Activated CD8-positive, alpha-beta memory T cell treated with anti-CD3 and anti-CD28 coated beads, Interleukin-2, amount 10 ng/mL, durations not matched to agents 7 days and 5 days (primary cell): ENCODE measurements around the gene CELSR1. TPM values are rescaled to one million over a fixed set of nuclear protein-coding genes. Genes with fewer than 3 reads are reported as not detected.

ENCODE experiments used
- ATAC-seq: fragments of 150-1000 bp; cut with Tn5 transposase; one replicate; pipeline ENCODE4 v1.10.0; 2021; ENCODE audit warnings: moderate library complexity
- CTCF ChIA-PET: fragments of 350-600 bp; sonication (Branson Sonifier 250); formaldehyde crosslinking; loops from one replicate; lab custom pipeline; 2021; ENCODE audit warnings: antibody characterized with exemption; lab: Charles Lee
- DNase-seq: peaks from one replicate; pipeline ENCODE4 v3.0.0-alpha.2; 2020
- H3K27ac Mint-ChIP-seq: one replicate; pipeline ENCODE4 v1.8.0; 2021; ENCODE audit warnings: mild to moderate bottlenecking, mixed read lengths
- H3K27me3 Mint-ChIP-seq: one replicate; pipeline ENCODE4 v1.8.0; 2021; ENCODE audit warnings: mixed read lengths
- H3K36me3 Mint-ChIP-seq: one replicate; pipeline ENCODE4 v1.8.0; 2021; ENCODE audit warnings: mild to moderate bottlenecking, mixed read lengths
- H3K4me1 Mint-ChIP-seq: one replicate; pipeline ENCODE4 v1.8.0; 2021; ENCODE audit warnings: mixed read lengths
- H3K4me3 Mint-ChIP-seq: one replicate; pipeline ENCODE4 v1.8.0; 2021; ENCODE audit warnings: mild to moderate bottlenecking, moderate library complexity, mixed read lengths
- H3K9me3 Mint-ChIP-seq: one replicate; pipeline ENCODE4 v1.8.0; 2022; ENCODE audit warnings: low read depth, mixed read lengths
- total RNA-seq, 2 experiments: library from RNA; stranded (reverse); gene quantifications; one replicate each; pipeline ENCODE4 v1.2.3, GENCODE V29; 2021

CELSR1 gene
- total RNA-seq, 2 experiments from 2014 or later, result 0.06 to 0.12 TPM

DNA sequence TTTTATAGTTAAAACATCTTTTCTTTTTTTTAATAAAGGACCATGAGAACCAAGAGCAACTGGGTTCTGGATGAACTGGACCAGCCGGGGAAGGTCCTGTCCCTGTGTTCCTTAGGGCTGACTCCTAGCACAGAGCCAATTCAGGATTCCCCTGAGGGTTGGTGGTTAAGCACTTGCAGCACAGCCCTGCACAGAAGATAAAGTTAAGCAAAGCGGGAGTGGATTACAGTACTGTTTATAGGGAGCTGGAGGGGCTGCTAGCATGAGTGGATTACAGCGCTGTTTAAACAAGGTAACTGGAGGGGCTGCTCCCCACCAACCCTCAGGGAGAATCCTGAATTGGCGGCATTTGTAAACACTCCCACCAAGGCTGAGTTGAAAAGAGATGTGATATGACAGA is 90.6 kb downstream of the CELSR1 start:
- Mint-ChIP-seq H3K27ac (no peak overlapping the region), H3K9me3 (no peaks in the 10 kb centered on the region), H3K36me3 (no peaks in the 10 kb centered on the region), H3K27me3 (no peaks in the 10 kb centered on the region), H3K4me3 (no peak overlapping the region), H3K4me1 (no peaks in the 10 kb centered on the region)
- ATAC-seq (no peak), DNase-seq (no peak)
- CTCF ChIA-PET, result interaction anchor here (0.6 kb wide), 1 partner anchor 465 kb away, joined by 3 read pairs; no protein-coding TSS in a partner anchor

DNA sequence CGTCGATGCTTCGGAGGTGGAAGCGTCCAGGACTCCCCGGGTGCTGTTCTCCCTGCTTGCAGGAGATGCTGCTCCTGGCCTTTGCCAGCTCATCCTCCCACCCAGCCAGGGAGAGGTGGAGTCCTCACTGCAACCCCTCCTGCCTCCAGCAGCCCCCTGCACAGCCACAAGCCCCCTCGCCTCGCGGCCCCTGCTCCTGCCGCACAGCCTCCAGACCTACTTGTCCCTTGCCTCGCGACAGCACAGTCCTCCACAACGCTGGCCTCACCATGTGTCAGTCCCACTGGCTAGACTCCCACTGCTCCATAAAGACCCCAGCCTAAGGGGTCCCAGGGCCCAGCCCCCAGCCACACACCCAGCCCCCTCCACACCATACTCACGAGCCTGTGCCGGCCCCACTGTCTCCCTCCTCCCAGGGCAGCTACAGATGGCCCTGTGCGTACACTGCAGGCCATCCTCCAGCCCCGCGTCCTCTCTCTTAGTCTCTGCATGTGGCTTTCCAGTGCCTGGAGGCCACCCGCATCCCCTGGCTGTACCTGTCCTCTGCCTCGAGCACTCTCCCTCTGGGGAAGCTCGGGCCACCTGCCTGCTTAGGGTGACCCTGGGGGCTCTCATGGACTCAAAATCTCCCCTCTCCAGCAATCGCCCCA is 91.5 kb downstream of the CELSR1 start:
- H3K27ac Mint-ChIP-seq, result no peak overlapping the region
- no peak for ATAC-seq

DNA sequence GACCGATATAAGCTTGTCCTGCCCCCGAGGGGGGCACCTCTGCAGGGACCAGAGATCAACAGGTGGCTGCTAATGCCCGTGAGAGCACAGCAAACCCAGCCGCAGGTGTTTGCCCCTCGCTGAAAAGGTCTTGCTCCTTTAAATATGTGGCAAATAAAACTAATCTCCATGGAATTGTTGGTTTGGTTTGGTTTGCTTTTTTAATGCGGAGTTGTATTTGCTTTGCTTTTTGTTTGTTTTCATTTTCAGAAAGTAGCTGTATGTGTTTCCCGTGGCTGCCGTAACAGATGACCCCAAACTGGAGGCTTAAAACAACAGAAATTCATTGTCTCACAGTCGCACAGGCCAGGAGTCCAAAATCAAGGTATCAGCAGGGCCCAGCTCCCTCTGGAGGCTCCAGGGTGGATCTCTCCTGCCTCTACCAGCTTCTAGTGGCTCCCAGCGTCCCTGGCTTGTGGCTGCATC is 93.0 kb downstream of the CELSR1 start:
- CTCF ChIA-PET, result no interaction called here
- Mint-ChIP-seq H3K27me3 (peaks cover 2% of the 10 kb centered on the region), H3K9me3 (no peaks in the 10 kb centered on the region), H3K4me1 (no peaks in the 10 kb centered on the region), H3K27ac (no peak overlapping the region), H3K4me3 (no peak overlapping the region), H3K36me3 (no peaks in the 10 kb centered on the region)
- ATAC-seq, result no peak
- no peak for DNase-seq

More for the DNA sequence above, 91.5 kb downstream of the CELSR1 start:
- H3K9me3 Mint-ChIP-seq, result no peaks in the 10 kb centered on the region
- CTCF ChIA-PET, result no interaction called here
- no peaks in the 10 kb centered on the region for H3K4me1 Mint-ChIP-seq
- H3K27me3 Mint-ChIP-seq, result no peaks in the 10 kb centered on the region
- no peak for DNase-seq
- no peaks in the 10 kb centered on the region for H3K36me3 Mint-ChIP-seq
- no peak overlapping the region for H3K4me3 Mint-ChIP-seq

DNA sequence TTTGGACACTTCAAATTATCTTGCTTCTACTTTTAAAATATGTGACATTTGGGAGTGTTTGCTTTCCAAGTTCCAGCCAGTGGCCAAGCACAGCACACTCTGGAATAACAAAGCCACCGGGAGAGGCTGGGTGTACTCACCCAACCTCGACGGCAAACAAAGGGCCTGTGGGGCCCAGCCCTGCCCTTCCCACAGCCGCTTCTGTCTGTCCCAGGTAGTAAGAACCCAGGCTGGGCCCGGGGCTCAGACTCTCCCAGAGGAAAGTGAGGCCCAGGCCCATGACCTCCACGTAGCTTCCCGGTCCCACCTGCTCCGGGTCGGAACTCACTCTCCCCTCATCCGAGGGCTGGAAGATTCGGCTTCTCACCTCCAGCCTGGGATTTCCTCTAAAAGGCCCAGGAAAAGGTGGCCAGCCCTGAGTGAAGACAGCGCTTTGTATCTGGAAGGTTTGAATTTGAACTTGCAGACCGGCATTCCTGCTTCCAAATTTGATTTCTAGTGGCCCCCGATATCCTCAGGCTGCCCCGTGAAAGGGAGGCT is 93.5 kb downstream of the CELSR1 start:
- no peaks in the 10 kb centered on the region for H3K4me1 Mint-ChIP-seq
- H3K27me3 Mint-ChIP-seq, result peaks cover 2% of the 10 kb centered on the region
- CTCF ChIA-PET, result no interaction called here
- ATAC-seq (no peak), DNase-seq (no peak)
- no peak overlapping the region for H3K27ac Mint-ChIP-seq
- H3K4me3 Mint-ChIP-seq, result no peak overlapping the region
- no peaks in the 10 kb centered on the region for H3K36me3 Mint-ChIP-seq
- H3K9me3 Mint-ChIP-seq, result no peaks in the 10 kb centered on the region

DNA sequence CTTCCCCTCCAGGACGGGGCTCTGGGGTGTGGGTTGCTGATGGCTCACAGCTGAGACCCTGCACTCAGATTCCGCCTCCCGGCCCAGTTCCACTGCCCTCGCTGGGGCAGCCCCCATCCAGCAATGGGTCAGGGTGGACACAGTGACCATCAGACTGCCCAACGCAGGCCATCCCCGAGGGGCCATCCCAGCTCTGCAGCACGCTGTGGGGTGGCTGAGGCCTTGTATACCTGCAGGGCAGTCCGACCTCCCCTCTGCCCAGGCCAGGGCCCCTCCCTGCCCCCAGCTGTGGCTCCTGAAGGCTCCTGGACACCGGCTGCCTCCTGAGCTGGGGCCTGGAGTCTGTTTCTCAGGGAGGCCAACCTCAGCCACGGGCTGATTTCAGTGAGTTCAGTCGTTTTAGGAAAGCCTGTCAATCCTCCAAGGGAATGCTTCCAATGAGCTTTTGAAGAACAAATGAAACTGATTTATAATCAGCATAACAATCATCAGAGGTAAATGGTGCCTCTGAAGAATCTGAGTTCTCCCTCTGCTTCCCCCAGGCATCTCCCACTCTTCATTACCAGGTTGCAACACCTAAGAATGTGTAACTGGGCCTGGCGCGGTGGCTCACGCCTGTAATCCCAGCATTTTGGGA is 95.1 kb downstream of the CELSR1 start:
- Mint-ChIP-seq H3K4me1 (no peaks in the 10 kb centered on the region), H3K27ac (no peak overlapping the region), H3K9me3 (no peaks in the 10 kb centered on the region), H3K36me3 (no peaks in the 10 kb centered on the region), H3K4me3 (no peak overlapping the region), H3K27me3 (peaks cover 2% of the 10 kb centered on the region)
- DNase-seq, result no peak
- CTCF ChIA-PET, result no interaction called here
- ATAC-seq, result no peak

DNA sequence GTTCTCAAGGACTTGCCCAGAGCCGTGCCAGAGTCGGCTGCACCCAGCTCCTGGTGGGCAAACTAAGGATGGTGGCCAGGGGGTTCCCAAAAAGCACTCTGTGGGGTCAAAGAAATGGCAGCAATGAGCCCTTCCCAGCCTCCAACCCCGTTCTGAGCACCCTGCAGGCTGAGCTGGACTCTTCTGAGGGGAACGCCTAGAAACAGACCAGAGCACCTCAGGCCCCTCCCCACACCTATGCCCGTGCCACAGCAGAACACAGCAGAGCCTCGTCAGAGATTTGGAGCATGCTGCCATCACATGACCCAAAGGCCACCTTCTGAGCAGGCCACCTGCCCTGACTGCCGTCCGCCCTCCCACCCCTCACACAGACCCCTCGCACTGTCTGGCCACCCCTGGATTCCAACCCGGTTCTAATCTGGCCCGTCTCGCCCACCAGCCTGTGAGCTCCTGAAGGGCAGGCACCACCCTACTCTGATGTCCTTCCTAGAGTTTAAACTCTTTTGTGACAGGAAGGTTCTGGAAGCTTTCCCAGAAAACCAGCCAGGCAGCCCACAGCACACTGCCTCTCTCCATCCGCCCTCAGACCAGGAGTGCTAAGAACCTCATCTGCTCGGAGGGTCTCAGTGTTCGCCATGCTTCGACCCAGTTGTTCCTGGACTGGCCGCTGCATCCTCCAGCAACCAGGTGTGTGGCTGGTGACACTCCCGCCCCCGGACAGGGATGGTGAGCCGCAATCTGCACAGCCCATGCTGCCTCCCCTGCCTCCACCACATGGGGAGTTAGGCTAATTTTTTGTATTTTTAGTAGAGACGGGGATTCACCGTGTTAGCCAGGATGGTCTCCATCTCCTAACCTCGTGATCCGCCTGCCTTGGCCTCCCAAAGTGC is 97.6 kb downstream of the CELSR1 start:
- H3K4me3 Mint-ChIP-seq, result no peak overlapping the region
- peaks cover 2% of the 10 kb centered on the region for H3K27me3 Mint-ChIP-seq
- no peak for ATAC-seq
- no peak overlapping the region for H3K27ac Mint-ChIP-seq
- no peaks in the 10 kb centered on the region for H3K9me3 Mint-ChIP-seq
- no peaks in the 10 kb centered on the region for H3K4me1 Mint-ChIP-seq
- CTCF ChIA-PET, result interaction anchor here (0.7 kb wide), 1 partner anchor 36 kb away, joined by 3 read pairs; no protein-coding TSS in a partner anchor
- no peak for DNase-seq
- no peaks in the 10 kb centered on the region for H3K36me3 Mint-ChIP-seq

DNA sequence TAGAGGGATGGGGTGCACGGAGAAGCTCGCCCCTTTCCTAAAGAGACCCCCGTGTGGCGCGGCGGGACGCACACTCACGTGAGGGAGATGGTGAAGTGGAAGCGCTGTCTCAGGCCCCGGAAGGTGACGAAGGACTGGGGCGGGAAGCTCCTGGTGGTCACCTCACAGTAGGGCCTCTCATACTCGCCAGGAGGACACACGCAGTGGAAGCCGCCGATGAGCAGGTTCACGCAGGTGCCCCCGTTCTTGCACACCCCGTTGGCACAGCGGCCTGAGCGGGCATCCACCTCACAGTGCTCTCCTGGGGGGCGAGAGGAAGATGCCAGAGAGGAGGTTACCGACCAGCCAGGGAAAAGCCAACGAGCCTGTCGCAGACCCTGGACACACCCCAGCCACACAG is 98.3 kb downstream of the CELSR1 start:
- no peaks in the 10 kb centered on the region for H3K4me1 Mint-ChIP-seq
- peaks cover 2% of the 10 kb centered on the region for H3K27me3 Mint-ChIP-seq
- DNase-seq (no peak), ATAC-seq (no peak)
- no peak overlapping the region for H3K4me3 Mint-ChIP-seq
- no peak overlapping the region for H3K27ac Mint-ChIP-seq
- CTCF ChIA-PET, result no interaction called here
- H3K36me3 Mint-ChIP-seq, result no peaks in the 10 kb centered on the region
- H3K9me3 Mint-ChIP-seq, result no peaks in the 10 kb centered on the region

DNA sequence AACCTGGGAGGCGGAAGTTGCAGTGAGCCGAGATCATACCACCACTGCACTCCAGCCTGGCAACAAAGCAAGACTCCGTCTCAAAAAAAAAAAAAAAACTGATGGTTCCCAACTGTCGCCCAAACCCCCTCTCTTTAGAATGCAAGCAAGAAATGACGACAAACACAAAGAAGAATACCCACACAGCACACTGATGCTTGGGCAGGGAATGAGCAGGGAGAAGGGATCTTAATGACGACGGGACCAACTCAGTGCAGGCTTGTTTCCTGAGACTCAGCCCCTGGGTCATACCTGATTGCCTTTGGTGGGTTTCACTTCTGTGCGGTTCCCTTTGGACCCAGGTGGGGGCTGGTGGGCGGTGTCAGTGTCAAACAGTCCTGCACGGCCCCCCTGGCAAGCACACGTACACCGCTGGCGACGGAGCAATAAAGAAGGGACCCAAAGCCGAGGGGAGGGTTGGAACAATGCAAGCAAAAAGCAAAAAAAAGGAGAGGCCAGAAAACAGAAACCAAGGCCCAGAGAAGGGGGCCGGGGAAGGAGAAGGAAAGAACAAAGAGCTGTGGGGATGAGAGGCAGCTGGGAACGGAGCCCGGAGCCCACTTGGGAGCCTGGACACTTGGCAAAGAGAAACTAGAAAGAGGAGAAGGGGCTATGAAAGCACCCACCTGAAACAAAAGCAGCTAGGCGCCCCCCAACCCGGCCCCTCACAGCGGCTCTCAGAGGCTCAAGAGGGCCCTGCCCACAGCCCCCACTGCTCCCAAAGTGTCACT is 99.6 kb downstream of the CELSR1 start:
- Mint-ChIP-seq H3K4me3 (no peak overlapping the region), H3K9me3 (no peaks in the 10 kb centered on the region), H3K4me1 (peaks cover under 1% of the 10 kb centered on the region), H3K36me3 (no peaks in the 10 kb centered on the region), H3K27me3 (peaks cover 2% of the 10 kb centered on the region), H3K27ac (no peak overlapping the region)
- no peak for DNase-seq
- CTCF ChIA-PET, result no interaction called here
- no peak for ATAC-seq

DNA sequence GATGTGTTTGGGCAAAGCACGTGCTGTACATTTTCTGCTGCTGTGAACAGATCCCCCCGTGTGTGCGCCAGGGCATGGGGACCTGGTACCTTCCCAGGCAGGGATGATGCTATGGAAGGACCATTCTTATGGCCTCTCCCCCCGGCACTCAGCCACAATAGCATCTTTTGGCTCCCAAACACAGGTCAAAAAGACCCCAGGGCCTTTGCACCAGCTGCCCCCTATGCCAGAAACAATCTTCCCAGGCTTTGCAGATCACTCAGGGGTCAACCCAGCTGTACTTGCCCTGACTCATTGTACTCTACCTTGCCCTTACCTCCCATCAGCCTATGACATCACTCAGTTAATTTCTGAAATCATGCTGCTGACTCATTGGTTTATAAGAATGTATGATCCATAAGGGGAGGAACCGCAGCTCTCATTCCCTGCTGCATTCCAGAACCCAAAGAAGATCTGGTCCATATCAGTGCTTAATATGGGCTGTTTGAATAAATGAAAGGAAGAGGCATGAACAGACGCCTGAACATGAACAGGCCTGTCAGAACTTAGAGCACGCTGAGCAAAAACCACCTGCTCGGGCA is 100.7 kb downstream of the CELSR1 start:
- ATAC-seq (no peak), DNase-seq (no peak)
- H3K27me3 Mint-ChIP-seq, result peaks cover 2% of the 10 kb centered on the region
- H3K27ac Mint-ChIP-seq, result no peak overlapping the region
- no peak overlapping the region for H3K4me3 Mint-ChIP-seq
- H3K4me1 Mint-ChIP-seq, result peaks cover 10% of the 10 kb centered on the region
- no peaks in the 10 kb centered on the region for H3K9me3 Mint-ChIP-seq
- no peaks in the 10 kb centered on the region for H3K36me3 Mint-ChIP-seq
- CTCF ChIA-PET, result interaction anchor here (0.7 kb wide), 2 partner anchors 18 to 69 kb away, joined by 3 read pairs; no protein-coding TSS in a partner anchor

DNA sequence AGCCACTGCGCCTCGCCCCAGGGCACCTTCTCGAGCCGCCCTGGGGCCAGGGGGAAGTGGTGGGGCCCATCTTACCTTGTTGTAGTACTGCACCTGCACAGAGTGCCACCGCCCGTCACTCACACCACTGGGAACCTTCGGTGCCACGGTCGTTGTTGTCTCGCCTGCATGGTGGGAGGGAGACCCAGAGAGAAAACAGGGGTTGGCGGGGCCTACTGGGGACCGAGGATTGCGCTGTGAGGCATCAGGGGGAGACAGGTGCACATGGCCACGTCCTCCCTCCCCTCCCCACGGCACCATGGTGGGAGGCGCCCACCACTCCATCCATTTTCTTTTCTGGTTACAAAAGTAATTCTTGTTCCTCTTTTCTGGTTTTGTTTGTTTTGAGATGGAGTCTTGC is 104.1 kb downstream of the CELSR1 start:
- Mint-ChIP-seq H3K4me3 (no peak overlapping the region), H3K27ac (no peak overlapping the region), H3K36me3 (no peaks in the 10 kb centered on the region), H3K4me1 (peaks cover 10% of the 10 kb centered on the region), H3K9me3 (no peaks in the 10 kb centered on the region), H3K27me3 (no peaks in the 10 kb centered on the region)
- CTCF ChIA-PET, result no interaction called here
- no peak for DNase-seq
- ATAC-seq, result no peak

DNA sequence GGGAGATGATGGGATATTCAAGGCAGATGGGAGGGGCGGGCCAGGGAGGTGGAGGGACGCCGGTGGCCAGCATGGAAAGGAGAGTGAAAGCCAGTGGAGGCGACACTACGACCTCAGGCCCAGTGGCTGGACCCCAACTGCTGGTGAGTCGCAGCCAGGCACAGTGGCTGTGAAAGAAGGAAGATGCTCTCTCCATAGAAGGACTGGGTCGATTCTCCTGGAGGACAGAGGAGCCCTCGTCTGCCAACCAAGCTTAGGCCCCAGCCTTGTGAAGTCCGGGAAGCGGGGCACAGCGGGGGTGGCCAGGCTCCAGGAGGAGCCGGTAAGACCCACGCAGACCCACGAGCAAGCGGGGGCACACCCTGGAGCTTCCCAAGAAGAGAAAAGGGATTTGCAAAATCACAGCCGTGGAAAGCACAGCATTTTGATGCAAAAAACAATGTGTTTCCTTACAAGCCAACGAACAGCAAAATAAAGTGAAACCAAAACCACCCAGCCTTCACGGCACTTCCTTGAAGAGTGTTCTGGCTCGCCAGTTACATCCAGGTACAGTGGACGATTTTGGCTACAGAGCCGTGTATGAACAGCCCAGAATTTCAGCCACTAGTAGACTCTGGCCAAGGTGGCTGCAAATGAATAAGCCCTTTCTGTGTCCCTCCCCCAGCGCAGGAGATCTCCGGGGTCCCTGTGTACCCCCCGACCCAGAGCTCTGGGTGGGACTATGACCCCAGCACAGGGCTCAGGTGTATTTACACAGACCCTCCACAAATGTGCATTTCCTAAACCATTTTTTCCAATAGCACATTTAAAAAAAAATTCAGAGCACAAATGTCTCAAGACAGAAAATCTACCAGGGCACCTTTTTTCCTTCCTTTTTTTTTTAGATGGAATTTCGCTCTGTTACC is 105.0 kb downstream of the CELSR1 start:
- Mint-ChIP-seq H3K4me3 (peak overlapping the region; percentile 74), H3K9me3 (no peaks in the 10 kb centered on the region), H3K36me3 (no peaks in the 10 kb centered on the region), H3K27me3 (no peaks in the 10 kb centered on the region), H3K27ac (peak overlapping the region; percentile 93), H3K4me1 (peaks cover 10% of the 10 kb centered on the region)
- CTCF ChIA-PET, result interaction anchor here (0.9 to 1.0 kb wide), 2 partner anchors 65 to 427 kb away, joined by 3 read pairs; no protein-coding TSS in a partner anchor
- ATAC-seq (peak; percentile 91), DNase-seq (peak; percentile 70)
